H1 (cell line): Measurements from ENCODE around the gene DYNC1I1. TPM values are rescaled to one million over a fixed set of nuclear protein-coding genes. Genes with fewer than 3 reads are reported as not detected.

Source experiments
- ATF2 ChIP-seq: IDR thresholded peaks from 2 replicates; pipeline ENCODE4 v1.6.1; 2012; ENCODE audit warnings: low read length, inconsistent platforms
- CREB1 ChIP-seq: IDR thresholded peaks from 2 replicates; pipeline ENCODE4 v1.6.1; 2012; ENCODE audit warnings: inconsistent platforms
- CTBP2 ChIP-seq: IDR thresholded peaks from 2 replicates; pipeline ENCODE4 v1.7.0; 2011; ENCODE audit warnings: borderline replicate concordance, mild to moderate bottlenecking, moderate library complexity, mixed read lengths, low read length; ENCODE audit not compliant: insufficient read depth, insufficient read length
- EZH2 ChIP-seq: fragments of 200-600 bp; sonication (generic); IDR thresholded peaks from 2 replicates; pipeline ENCODE4 v1.7.1; 2012; ENCODE audit warnings: low read depth, mild to moderate bottlenecking, moderate library complexity, low read length, inconsistent platforms; ENCODE audit not compliant: severe bottlenecking
- POLR2A ChIP-seq, 2 experiments: IDR thresholded peaks; 1 replicate in 1 of 2; 2 replicates in 1 of 2; pipeline ENCODE4 v1.6.1; 2011; ENCODE audit warnings: low read depth in 2 of 2, low read length in 2 of 2, mild to moderate bottlenecking in 2 of 2; ENCODE audit errors: control extremely low read depth in 1 of 2
- SAP30 ChIP-seq: fragments of 300-600 bp; sonication (generic); IDR thresholded peaks from 2 replicates; pipeline ENCODE4 v1.7.1; 2012; ENCODE audit warnings: low read length, moderate library complexity, mild to moderate bottlenecking, inconsistent platforms; ENCODE audit not compliant: insufficient read depth, insufficient replicate concordance
- polyA plus RNA-seq, 7 experiments: library from polyadenylated mRNA; depleted of rRNA in 3 of 7; stranded (reverse) in 5 of 7; unstranded in 2 of 7; fragments of >200 nt in 5 of 7; fragments of 200-250 nt in 2 of 7; gene quantifications; 1 replicate in 5 of 7; 2 replicates in 1 of 7; 4 replicates in 1 of 7; pipeline versions ENCODE4 v1.2.1 to v1.2.3, GENCODE V29; 2011 to 2013; ENCODE audit warnings: missing spikeins in 2 of 7, mixed read lengths in 2 of 7
- total RNA-seq: library from RNA; stranded (reverse); fragmentation: NEBNext Ultra II Directional; extraction: Animal tissue kit (Norgen Biotek cat#: 25700); gene quantifications from 2 replicates; pipeline ENCODE4 v1.2.1, GENCODE V29; 2021

Gene DYNC1I1
- total and polyA plus RNA-seq, 2 of the 8 experiments (the other 6 are each of a cell fraction or from before 2014, with no cell fraction given): 0.45 to 0.58 TPM

- TF ChIP-seq EZH2 (no peak), ATF2 (no peak), SAP30 (no peak), CREB1 (no peak), POLR2A (IDR thresholded peaks at IDR 0.05; ENCODE audit: control extremely low read depth in 1 of 2, low read depth in 2 of 2, low read length in 2 of 2) (no peak), CTBP2 (no peak)
These were observed 103.2 kb downstream of the DYNC1I1 start (continued) for GRCh38 chr7:95875519-95875918.
